ENCODE results near the gene RFX4.
"Not testable (repeated sequence)": the region's sequence is repeated elsewhere in the genome, so short reads cannot be mapped to it uniquely, and the experiment has no call there.

RFX4 gene

DNA sequence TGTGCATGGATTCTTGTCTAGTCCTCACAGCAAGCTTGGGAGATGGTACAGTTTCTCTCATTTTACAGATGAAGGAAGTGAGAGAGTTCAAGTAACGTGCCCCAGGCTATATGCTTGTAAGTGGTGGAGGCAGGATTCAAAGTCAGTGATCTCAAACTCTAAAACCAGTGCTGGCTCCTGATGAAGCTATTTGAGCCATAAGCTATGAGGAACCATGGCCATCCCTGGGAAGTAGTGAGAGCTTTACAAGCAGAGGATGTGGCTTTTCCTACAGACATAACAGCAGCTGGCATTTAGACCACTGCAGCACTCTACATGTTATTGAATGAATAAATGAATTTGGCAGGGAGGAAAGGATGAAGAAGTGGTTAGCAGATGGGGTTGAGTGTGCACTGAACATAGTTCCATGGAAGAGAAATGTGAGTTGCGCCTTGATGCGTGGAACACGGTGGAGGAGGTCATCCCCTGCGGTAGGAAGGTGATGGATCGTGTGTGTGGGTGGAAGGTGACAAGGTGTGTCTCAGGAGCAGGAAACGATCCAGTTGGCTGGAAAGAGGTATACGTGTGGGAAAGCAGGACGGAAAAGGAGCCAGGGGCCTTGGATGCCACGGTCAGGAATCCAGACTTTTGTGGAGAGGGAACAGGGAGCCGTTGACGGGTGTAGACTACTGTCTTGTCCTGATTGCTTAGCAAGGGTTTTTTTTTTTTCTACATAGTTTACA is 65.2 kb downstream of the RFX4 start:
- no peak for DNase-seq (ENCODE audit: low spot score)

DNA sequence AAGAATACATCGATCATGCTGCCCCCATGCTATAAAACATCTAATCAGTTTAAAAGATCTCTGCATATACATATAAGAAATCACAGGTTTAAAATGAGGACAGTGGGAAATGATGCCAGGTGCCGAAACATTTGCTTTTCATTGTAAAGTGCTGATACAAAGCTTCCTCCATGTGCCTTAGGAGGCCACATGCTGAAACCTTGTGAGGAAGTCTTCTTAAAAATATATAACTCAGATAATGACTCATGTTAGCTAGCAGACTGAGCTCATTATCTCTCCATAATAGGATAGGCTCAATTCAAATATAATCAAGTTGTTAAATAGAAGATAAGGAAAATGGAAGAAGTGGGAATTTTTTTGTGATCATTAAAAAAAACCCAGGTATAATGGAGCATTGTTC is 65.9 kb downstream of the RFX4 start:
- DNase-seq (ENCODE audit: low spot score): no peak

DNA sequence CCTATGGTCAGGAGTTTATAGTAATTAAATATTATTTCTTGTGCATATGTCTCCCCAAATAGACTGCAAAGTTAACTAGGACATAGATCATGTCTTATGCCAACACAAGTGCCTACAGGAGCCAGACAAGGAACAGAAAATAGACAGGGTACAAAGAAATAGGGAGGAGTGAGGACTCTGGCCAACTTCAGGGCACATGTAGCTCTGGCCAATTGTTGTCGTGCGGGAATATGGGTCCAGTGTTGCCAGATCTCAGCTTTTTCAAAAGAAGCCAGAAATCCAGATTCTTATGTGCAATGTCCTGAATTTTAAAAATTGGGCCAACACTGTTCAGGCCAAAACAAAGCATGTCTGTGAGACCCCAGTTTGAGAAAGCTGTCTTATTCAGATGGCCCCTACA is 68.7 kb downstream of the RFX4 start:
- DNase-seq (ENCODE audit: low spot score): no peak

DNA sequence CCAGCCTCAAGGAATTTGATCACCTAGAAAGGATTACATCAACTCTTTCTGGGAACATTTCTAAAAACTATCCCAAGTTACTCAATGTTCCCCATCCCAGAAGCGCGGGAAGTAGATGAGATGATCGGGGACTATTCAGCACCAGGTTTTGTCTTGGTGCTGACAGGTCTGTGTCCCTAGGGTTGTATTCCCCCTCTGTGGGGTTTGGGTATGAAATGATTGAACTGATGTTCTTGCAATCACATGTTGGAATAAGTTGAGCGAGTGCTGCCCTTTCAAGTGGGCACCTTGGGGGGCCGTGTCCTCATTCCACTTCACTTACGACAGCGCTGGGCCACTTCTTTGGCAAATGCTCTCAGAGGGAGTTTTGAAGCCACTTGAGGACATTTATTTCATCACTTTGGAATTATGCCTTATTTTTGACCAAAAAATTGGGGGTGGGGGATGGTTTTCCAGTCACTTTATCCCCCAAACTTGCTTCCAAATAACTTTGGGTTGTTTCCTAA is 69.8 kb downstream of the RFX4 start:
- DNase-seq (ENCODE audit: low spot score): no peak

DNA sequence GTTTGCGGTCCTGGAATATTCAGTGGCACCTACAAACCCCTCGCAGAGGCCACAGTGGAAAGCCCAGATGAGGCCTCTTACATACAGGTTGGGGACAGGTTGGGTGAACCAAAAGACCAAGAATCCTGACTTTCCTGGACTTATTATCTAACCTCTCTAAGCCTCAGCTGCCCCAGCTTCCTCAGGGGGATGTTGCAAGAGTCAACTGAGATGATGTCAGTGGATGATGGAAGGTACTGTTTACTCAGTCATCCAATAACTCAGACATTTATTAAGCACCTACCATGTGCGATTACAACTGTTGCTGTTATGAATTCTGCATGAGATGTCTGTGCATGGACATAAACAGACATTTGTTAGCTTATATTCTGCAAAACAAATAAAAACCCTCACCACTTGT is 72.8 kb downstream of the RFX4 start:
- no peak for DNase-seq (ENCODE audit: low spot score)

DNA sequence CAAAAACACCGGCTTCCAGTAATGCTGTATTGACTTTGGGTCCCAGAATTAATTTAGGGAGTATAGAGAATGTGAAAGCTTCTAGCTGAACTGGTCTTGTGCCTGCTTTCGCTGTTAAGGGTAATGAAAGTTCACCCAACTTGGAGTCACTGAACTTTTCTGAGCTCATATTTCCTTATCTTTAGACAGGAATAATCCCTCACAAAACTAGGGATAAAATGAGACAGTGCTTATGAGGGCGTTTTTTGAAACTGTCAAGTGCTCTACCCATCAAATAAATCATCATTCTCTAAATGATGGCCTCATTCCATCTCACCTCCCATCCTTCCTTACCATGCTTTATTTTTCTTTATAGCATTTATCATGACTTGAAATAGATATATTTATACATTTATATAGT is 74.7 kb downstream of the RFX4 start:
- no peak for DNase-seq (ENCODE audit: low spot score)

DNA sequence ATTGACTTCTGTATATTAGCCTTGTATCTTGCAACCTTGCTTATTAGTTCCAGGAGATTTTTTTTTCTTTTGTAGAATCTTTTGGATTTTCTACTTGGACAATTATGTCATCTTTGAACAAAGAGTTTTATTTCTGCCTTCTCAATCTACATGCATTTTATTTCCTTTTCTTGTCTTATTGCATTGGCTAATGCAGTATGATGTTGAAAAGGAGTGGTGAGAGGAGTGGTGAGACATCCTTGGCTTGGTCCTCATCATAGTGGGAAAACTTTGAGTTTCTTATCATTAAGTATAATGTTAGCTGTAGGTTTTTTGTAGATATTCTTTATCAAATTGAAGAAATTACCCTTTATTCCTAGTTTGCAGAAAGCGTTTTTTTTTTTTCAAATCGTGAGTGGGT is 80.6 kb downstream of the RFX4 start:
- no peak for DNase-seq (ENCODE audit: low spot score)

DNA sequence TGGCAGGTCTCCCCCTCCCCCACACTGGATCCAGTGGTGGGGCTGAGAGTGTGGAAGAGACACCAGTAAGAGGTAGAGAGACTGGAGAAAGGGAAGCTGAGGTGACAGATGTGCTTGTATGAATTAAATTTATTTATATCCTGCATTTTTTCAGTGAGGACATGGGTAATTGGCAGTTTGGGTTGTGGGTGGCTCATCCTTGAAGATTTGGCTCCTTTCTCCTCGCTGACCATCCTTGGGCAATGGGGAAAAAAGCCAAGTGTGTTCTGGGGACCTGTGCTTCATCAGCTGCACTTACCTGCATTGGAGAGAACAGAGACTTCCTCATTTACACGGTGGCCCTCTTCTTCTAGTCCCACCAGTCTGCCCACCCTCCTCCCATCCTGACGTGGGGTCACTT is 86.4 kb downstream of the RFX4 start:
- no peak for DNase-seq (ENCODE audit: low spot score)

DNA sequence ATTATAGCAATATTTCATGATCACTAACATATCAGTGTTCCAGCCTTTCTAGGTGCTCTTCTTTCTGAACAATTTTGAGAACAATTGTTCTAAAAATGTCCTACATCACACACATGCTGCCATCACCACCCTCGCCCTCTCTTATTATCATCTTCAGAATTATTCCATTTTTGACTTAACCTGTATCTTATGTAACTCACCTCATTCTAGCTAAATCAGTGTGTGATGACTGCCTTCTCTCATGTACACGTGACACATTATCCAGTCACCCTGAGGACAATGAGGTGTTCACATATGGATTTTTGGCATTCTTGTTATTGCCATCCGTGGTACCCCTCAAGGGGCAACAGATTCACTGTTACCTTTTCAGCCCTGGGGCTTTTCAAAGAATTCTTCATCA is 87.3 kb downstream of the RFX4 start:
- no peak for DNase-seq (ENCODE audit: low spot score)

DNA sequence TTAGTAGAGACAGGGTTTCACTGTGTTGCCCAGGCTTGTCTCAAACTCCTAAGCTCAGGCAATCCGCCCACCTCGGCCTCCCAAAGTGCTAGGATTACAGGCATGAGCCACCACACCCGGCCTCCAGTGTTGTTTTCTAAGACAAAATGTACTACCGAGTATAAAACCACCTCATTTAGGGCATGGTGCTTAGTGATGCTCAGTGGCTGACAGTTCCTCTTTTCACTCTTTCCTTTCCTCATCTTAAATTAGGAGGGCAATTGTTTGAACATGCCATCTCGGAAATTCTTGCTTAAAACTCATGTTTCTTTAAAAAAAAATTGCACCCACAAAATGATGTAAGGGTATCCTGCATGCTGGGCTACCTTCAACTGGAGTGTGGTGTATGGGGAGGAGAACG is 89.0 kb downstream of the RFX4 start:
- no peak for DNase-seq (ENCODE audit: low spot score)

DNA sequence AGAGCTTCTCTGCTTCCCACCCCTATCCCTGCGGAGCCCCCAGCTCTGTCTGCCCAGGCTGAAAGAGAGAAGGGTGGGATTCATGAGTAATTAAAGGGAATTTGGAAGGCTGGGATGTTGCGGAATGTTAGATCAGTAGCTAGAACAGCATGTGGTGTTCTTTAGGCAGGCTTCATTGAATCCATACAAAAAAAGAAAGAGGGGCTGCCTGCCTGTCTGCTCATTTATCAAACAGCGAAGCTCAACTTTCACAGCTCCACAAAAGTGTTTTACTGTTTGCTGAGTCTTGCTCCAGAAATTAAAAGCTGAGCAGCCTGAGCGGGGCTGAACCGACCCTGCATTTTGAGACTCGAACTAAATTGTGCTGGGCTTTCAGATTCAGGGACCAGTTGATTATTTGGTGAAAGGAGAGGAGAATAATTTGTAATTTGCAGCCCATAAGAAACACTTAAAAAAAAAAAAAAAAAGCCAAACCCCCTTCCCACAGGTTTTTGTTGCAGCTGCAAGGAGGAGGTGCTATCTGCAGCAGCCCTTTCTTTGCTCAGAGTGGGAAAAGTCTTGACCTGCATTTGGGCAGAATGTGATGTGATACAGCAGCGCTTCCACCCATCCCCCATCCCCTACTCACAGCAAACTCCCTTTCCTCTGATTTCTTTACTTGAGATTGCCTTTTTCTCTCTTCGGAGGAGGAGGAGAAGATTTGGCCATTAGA is 89.7 kb downstream of the RFX4 start:
- DNase-seq (ENCODE audit: low spot score): no peak

DNA sequence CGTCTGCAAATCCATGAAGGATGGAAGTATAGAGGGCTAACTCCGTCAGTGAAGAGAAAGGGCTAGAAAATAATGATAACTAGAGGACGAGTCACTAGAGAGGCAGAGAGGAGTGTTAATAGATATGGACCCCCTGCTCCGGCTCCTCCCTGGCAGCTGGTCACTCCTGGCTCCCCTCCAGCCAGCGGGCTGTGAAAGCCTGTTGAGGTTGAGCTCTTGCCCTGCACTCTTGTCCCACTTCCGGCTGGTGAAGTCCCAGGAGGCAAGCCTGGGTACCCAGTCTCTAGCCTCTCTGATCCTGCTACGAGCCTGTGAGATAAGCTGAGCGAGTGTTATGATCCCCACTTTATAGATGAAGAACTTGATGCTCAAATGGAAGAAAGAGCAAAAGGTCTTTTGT is 90.3 kb downstream of the RFX4 start:
- no peak for DNase-seq (ENCODE audit: low spot score)

DNA sequence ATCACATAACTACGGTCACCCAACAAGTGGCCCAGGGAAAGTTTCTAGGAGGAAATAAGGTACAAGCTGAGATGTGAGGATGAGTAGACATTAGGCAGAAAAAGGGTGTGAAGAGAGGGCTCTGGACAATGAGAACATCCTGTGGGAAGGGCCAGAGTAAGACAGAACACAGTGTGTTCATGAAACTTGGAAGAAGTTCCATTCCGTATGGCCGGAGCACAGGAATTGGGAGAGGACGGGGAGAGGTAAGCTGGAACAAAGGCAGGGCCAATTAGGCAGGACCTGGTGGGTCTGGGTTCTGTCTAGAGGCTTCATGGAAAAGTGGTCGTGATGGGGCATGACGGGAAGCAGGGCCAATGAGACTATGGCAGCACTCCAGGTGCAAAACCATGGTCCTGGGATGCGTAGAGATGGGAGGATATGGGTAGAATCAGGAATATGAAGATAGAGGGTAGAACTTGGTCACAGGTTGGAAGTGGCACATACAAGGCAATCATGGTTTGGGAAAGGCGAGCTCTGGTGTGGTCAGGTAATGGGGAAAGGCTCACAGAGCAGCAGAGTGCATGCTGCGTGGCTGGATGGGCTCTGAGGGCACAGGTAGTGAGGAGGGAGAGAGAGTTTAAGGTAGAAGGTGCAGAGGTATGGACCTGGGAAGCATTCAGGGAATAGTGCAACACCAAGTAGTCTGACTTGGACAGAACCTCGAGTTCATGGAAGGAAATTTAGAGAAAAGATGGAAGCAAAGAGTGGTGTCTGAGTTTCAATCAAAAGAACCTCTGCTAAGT is 93.0 kb downstream of the RFX4 start:
- DNase-seq (ENCODE audit: low spot score): no peak

DNA sequence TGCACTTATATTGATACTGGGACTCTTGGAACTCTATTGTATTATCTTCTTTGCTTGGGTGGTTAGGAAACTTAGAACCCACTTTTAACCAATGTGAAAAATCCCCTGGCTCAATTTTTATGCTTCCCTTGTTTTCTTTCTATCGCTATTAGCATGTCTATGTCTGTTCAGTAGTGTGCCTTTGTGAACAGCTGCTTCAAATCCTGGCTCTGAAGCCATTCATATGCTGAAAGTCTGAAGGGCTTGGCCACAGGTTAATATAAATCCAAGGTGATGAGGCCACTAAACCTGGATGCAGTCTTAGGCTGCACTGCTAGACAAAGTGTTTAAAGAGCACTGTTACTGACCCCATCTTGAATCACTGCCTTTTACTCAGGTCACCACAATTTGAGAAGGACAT is 96.8 kb downstream of the RFX4 start:
- DNase-seq (ENCODE audit: low spot score): no peak

DNA sequence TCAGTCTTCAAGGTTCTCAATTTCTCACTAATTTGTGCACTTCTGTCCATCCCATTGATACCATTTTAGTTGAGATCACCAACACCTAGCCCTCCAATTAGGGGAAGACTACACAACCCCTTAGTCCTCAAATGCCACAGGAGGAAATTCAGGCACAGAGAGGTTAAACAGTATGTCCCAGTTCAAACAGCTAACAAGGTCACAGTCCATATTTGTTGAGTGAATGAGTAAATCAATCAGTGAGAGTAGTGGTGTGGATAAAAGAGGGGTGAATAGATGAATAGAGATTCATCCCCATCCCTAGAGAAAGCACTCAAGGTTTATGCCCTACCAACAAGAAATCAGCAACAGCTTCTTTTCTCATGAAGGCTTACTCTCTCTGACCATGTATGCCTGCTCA is 97.5 kb downstream of the RFX4 start:
- DNase-seq (ENCODE audit: low spot score): no peak

DNA sequence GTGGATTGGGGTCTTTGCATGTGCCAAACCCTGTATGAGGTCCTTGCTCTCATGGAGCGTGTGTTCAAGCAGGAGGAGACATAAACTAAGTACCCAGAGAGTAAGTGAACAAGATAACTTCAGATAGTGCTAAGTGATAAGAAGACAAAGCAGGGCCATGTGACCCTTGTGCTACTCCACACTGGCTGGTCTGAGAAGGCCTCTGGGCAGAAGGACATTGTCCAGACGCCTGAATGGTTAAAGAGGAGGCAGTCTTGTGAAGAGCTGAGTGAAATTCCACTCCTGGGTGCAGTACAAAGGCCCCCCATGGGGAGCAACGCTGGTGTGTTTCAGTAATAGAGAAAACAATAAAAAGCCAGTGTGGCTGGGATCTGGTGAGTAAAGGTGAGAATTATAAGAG is 98.4 kb downstream of the RFX4 start:
- DNase-seq (ENCODE audit: low spot score): no peak

DNA sequence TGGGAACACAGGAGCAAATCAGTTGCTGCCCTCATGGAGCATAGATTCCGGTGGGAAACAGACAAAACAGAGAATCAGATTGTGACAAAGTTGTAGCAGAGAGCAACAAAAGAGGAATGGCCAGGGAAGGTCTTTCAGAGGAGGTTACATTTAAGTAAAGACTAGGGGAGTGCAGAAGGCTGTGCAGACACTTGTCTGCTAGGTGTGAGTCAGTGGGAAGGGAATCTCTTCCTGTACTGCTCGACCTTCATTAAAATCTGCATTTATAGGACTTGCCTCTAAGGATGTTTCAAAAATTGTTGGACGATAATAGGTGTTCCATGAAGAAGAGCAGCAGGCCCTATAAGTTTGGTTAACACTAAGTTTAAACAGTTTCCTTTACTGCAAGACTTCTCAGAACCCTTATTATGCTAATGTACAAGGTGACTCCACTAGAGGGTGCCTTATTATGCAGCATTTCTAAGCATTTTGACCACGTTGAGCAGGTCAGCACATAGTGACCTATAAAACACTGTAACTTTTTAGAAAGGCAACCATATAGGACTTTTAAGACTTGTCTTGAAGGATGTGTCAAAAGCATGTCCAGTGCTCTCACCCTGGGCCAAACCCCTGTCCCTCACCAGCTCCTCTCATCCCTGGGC is 99.9 kb downstream of the RFX4 start:
- peak; percentile 3 for DNase-seq (ENCODE audit: low spot score)

DNA sequence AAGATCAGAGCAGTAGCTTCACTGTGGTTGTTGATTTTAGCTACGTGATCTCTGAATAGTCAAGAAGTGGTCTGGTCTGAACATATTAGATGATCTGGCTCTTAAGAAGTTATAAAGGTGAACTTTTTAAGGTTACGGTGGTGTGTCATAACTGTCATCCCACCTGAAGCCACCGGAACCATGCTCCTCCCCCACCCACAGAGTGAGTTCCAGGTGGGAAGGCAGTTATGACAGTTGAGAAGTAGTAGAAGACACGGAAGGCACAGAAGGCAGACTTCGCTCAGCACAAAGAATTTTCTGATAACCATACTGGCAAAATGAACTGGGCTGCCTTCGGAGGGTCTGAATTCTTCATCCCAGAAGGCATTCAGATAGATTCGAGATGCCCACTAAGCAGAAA is 101.7 kb downstream of the RFX4 start:
- DNase-seq (ENCODE audit: low spot score): no peak

DNA sequence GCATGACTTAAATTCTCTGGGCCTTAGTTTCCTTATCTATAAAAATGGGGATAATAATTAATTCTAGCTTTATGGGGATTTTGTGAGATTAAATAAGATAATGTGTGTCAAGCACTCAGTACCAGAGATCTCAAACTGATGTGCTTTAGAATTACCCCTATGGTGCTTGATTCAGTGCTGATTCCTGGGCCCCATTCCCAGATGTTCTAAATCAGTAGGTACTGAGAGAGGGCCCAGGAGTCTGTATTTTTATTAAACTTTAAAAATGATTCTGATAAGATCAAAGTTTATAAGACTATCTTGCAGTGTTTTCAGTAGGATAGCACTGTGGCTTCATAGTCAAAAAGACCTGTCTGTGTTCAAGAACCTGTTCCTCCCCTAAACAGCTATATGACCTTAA is 102.6 kb downstream of the RFX4 start:
- no peak for DNase-seq (ENCODE audit: low spot score)

DNA sequence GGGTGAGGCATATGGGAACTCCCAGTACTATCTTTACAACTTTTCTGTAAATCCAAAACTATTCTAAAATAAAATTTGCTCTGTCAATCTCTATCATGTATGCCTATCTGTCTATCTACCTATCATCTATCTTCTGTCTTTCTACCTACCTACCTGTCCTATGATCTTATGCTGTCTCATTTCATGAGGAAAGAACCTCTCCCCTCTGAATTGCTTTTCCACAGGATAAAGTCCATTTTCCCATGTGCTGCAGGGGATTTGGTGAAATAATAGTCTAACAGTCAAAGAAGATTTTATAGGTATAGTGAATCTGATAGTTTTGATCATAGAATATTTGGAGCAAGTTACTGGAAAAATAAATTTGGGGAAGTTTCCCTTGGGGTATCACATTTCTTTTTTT is 104.9 kb downstream of the RFX4 start:
- no peak for DNase-seq (ENCODE audit: low spot score)

DNA sequence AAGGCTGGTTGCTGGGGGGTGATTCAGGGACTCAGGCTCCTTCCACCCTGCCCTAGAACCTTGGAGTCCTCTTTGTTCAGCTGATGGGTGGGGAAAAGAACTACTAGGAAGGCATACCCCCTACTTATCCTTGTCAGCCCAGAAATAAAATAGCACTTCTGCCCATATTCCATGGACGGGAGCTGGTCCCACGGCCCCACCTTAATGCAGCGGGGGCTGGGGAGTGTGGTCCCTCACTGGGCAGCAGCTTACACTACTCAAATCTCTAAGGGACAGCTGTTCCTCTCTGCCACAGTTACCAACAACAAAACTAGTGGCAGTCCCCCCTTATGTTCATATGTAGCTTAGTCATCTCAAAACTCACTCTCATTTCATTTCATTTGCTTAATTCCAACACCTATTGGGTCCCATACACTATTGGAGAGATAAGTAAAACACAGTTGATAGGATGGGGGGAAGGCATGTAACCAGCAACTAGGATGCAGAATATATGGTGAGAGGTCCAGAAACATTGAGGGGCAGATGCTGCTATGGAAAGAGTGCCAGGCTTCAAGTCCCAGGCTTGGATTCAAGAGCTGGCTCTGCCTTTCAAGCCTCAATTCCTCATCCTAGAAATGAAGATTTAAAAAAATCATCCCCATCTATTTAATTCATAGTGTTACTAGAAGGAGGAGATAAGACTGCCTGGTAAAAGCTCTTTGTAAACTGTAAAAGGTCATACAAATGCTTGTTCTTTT is 107.9 kb downstream of the RFX4 start:
- DNase-seq (ENCODE audit: low spot score): no peak

DNA sequence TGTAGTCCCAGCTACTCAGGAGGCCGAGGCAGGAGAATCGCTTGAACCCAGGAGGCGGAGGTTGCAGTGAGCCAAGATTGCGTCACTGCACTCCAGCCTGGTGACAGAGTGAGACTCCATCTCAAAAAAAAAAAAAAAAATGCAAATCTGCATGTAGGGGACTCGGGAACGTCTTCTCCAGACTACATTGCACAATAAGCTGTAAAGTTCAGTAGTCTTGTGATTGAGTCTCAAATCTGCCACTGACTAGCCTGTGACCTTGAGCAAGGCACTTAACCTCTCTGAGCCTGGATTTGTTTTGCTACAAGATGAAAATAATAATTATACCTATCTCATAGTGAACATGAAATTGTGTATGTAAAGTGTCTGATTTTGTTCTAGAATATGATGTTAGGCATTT is 109.2 kb downstream of the RFX4 start:
- DNase-seq (ENCODE audit: low spot score): not testable (repeated sequence)

Data from kidney capillary endothelial cell (primary cell).